Liver (tissue), 9 donors: ENCODE data around the gene FMN1. TPM values are rescaled to one million over a fixed set of nuclear protein-coding genes. Genes with fewer than 3 reads are reported as not detected.

Source experiments
- DNase-seq: peaks from one replicate; pipeline ENCODE4 v3.0.0-alpha.2; 2017; ENCODE audit warnings: low spot score
- H3K27ac ChIP-seq, 2 donors: one replicate each; pipeline ENCODE4 v1.7.0; 2013; ENCODE audit warnings: inconsistent platforms in 2 of 2, low read length in 2 of 2, control low read depth in 1 of 2, low read depth in 1 of 2, mild to moderate bottlenecking in 1 of 2
- H3K27me3 ChIP-seq, 4 donors: one replicate each; pipeline versions ENCODE4 v1.6.1 to v1.7.0; 2013; ENCODE audit warnings: low read length in 3 of 4, inconsistent platforms in 1 of 4, mild to moderate bottlenecking in 1 of 4, moderate library complexity in 1 of 4; ENCODE audit not compliant: control insufficient read depth in 4 of 4, insufficient read depth in 4 of 4
- H3K36me3 ChIP-seq, 4 donors: one replicate each; pipeline versions ENCODE4 v1.6.1 to v1.7.0; 2013; ENCODE audit warnings: low read length in 3 of 4, mild to moderate bottlenecking in 3 of 4, low read depth in 1 of 4, moderate library complexity in 1 of 4; ENCODE audit not compliant: control insufficient read depth in 4 of 4, insufficient read depth in 3 of 4
- H3K4me1 ChIP-seq, 4 donors: one replicate each; pipeline versions ENCODE4 v1.6.1 to v1.7.0; 2013; ENCODE audit warnings: low read length in 3 of 4, mild to moderate bottlenecking in 3 of 4, moderate library complexity in 1 of 4; ENCODE audit not compliant: control insufficient read depth in 4 of 4, insufficient read depth in 4 of 4
- H3K4me3 ChIP-seq, 3 donors: one replicate each; pipeline versions ENCODE4 v1.6.1 to v1.7.0; 2013; ENCODE audit warnings: low read length in 3 of 3, control low read depth in 1 of 3, low read depth in 1 of 3, mild to moderate bottlenecking in 1 of 3
- H3K9ac ChIP-seq, 2 donors: one replicate each; pipeline ENCODE4 v1.7.0; 2013; ENCODE audit warnings: low read length in 2 of 2, mild to moderate bottlenecking in 2 of 2, moderate library complexity in 2 of 2, control low read depth in 1 of 2, low read depth in 1 of 2
- H3K9me3 ChIP-seq, 4 donors: one replicate each; pipeline versions ENCODE4 v1.6.1 to v1.7.0; 2013; ENCODE audit warnings: low read length in 3 of 4; ENCODE audit not compliant: control insufficient read depth in 4 of 4
- EGR1 ChIP-seq, 2 donors: IDR thresholded peaks; 2 replicates each; pipeline ENCODE4 v1.6.1; 2016 to 2018; ENCODE audit warnings: antibody characterized with exemption in 2 of 2, low read depth in 2 of 2
- FOXA1 ChIP-seq: IDR thresholded peaks from 2 replicates; pipeline ENCODE4 v1.6.1; 2016; ENCODE audit warnings: antibody characterized with exemption
- GABPA ChIP-seq, 2 donors: IDR thresholded peaks in 1 of 2; conservative IDR thresholded peaks in 1 of 2; 2 replicates each; pipeline ENCODE4 v1.6.1; 2016; ENCODE audit warnings: antibody characterized with exemption in 2 of 2, mild to moderate bottlenecking in 1 of 2, moderate library complexity in 1 of 2
- HNF4A ChIP-seq, 2 donors: conservative IDR thresholded peaks; 2 replicates each; pipeline ENCODE4 v1.6.1; 2016; ENCODE audit warnings: antibody characterized with exemption in 2 of 2, mild to moderate bottlenecking in 2 of 2
- HNF4G ChIP-seq: IDR thresholded peaks from 2 replicates; pipeline ENCODE4 v1.6.1; 2016; ENCODE audit warnings: antibody characterized with exemption
- JUND ChIP-seq, 2 donors: IDR thresholded peaks; 2 replicates each; pipeline ENCODE4 v1.6.1; 2016; ENCODE audit warnings: antibody characterized with exemption in 2 of 2
- NR2F2 ChIP-seq: IDR thresholded peaks from 2 replicates; pipeline ENCODE4 v1.6.1; 2016; ENCODE audit warnings: antibody characterized with exemption
- RAD21 ChIP-seq, 2 donors: IDR thresholded peaks; 2 replicates each; pipeline ENCODE4 v1.6.1; 2016; ENCODE audit warnings: antibody characterized with exemption in 2 of 2, mild to moderate bottlenecking in 2 of 2
- RXRA ChIP-seq, 2 donors: IDR thresholded peaks; 2 replicates each; pipeline ENCODE4 v1.6.1; 2017 to 2018; ENCODE audit warnings: antibody characterized with exemption in 2 of 2, mild to moderate bottlenecking in 1 of 2
- SP1 ChIP-seq: IDR thresholded peaks from 2 replicates; pipeline ENCODE4 v1.6.1; 2018; ENCODE audit warnings: antibody characterized with exemption, mild to moderate bottlenecking
- TAF1 ChIP-seq: conservative IDR thresholded peaks from 2 replicates; pipeline ENCODE4 v1.6.1; 2016; ENCODE audit warnings: antibody characterized with exemption, mild to moderate bottlenecking
- YY1 ChIP-seq: IDR thresholded peaks from 2 replicates; pipeline ENCODE4 v1.6.1; 2016; ENCODE audit warnings: antibody characterized with exemption, mild to moderate bottlenecking
- WGBS: extraction: QIAGEN DNeasy Blood & Tissue Kit; methylation state at CpG from one replicate; pipeline ENCODE4 v1.1.7; 2013; 5-methylcytosine and 5-hydroxymethylcytosine counted together
- polyA plus RNA-seq, 2 donors: library from polyadenylated mRNA; stranded (reverse) in 1 of 2; unstranded in 1 of 2; fragments of 200-250 nt in 1 of 2; fragments of >200 nt in 1 of 2; fragmentation: Nextera tagmentation in 1 of 2; extraction: Ambion mirVana in 1 of 2; gene quantifications; one replicate each; pipeline versions ENCODE4 v1.2.1 to v1.2.3, GENCODE V29; 2013 to 2015
- total RNA-seq, 2 donors: library from RNA; depleted of rRNA; stranded (reverse); fragments of >200 nt; gene quantifications; one replicate each; pipeline ENCODE4 v1.2.3, GENCODE V29; 2014
- TF ChIP-seq, protein P1 (sequence below): IDR thresholded peaks from 2 replicates; pipeline ENCODE4 v1.6.1; 2016; ENCODE audit warnings: antibody characterized with exemption
- TF ChIP-seq, protein P2 (sequence below): fragments of 150-350 bp; IDR thresholded peaks from 2 replicates; pipeline ENCODE4 v1.5.1; 2017; ENCODE audit warnings: improper control_type of control experiment, low read depth, low read length; ENCODE audit not compliant: missing input control
- TF ChIP-seq, protein P3 (sequence below): IDR thresholded peaks from 2 replicates; pipeline ENCODE4 v1.6.1; 2016; ENCODE audit warnings: antibody characterized with exemption
- TF ChIP-seq, protein P4 (sequence below): IDR thresholded peaks from 2 replicates; pipeline ENCODE4 v1.6.1; 2016; ENCODE audit warnings: antibody characterized with exemption
- donor health status: healthy.
- donor health status: healthy.
- donor health status: healthy.
- donor health status: healthy.
- donor health status: healthy.

Gene FMN1
- total and polyA plus RNA-seq, 4 donors: 0.21 to 5.4 (median 0.53) TPM

DNA sequence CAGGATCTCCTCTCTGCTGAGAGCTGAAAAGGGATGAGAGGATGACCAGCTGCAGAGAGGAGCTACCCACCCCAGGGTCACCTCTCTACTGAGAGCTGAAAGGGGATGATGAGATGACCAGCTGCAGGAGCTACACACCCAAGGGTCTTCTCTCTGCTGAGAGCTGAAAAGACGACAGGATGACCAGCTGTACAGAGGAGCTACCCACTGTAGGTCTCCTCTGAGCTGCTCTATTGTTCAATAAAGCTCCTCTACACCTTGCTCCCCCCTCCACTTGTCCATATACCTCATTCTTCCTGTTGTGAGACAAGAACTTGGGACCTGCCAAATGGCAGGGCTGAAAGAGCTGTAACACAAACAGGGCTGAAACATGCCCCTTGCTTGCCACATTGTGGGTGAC lies 149.9 kb downstream of the FMN1 start:
- WGBS: 41% methylated on average over 1 of the region's 1 CpG
- DNase-seq: no peak
- no peak overlapping the region for H3K4me3 ChIP-seq

DNA sequence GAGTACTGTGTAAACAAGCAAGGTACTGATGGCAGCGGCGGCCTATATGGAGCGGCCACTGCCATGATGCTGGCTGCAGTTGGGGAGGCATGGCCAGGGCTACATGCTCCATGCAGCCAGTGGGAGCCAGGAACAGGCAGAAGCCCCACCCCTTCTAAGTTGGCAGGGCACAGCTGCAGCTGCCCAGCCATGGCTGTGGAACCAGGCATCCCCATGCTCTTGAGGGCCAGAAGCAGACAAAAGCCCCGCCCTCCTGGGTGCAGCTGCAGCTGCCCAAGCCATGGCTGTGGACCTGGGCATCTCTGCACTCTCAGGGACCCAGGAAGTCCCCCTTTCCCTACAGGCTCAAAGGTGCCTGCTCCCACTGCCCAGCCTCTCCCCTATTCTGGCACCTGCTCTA lies 150.9 kb downstream of the FMN1 start:
- Histone ChIP-seq H3K27ac (no peak overlapping the region), H3K27me3 (no peaks in the 10 kb centered on the region), H3K4me1 (no peaks in the 10 kb centered on the region), H3K4me3 (no peak overlapping the region), H3K9me3 (peaks cover 0 to 5% (median 3%) of the 10 kb centered on the region in 4 donors), H3K9ac (no peak overlapping the region), H3K36me3 (no peaks in the 10 kb centered on the region)
- TF ChIP-seq TAF1 (no peak), FOXA1 (no peak), SP1 (no peak), RAD21 (IDR thresholded peaks at IDR 0.05) (no peak), GABPA (IDR thresholded peaks at IDR 0.05 in 1 of 2, conservative IDR thresholded peaks at IDR 0.05 in 1 of 2) (no peak), NR2F2 (no peak), YY1 (no peak), JUND (IDR thresholded peaks at IDR 0.05) (no peak)
- TF ChIP-seq, protein P1, sequence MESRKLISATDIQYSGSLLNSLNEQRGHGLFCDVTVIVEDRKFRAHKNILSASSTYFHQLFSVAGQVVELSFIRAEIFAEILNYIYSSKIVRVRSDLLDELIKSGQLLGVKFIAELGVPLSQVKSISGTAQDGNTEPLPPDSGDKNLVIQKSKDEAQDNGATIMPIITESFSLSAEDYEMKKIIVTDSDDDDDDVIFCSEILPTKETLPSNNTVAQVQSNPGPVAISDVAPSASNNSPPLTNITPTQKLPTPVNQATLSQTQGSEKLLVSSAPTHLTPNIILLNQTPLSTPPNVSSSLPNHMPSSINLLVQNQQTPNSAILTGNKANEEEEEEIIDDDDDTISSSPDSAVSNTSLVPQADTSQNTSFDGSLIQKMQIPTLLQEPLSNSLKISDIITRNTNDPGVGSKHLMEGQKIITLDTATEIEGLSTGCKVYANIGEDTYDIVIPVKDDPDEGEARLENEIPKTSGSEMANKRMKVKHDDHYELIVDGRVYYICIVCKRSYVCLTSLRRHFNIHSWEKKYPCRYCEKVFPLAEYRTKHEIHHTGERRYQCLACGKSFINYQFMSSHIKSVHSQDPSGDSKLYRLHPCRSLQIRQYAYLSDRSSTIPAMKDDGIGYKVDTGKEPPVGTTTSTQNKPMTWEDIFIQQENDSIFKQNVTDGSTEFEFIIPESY: no peak
- TF ChIP-seq, protein P2, sequence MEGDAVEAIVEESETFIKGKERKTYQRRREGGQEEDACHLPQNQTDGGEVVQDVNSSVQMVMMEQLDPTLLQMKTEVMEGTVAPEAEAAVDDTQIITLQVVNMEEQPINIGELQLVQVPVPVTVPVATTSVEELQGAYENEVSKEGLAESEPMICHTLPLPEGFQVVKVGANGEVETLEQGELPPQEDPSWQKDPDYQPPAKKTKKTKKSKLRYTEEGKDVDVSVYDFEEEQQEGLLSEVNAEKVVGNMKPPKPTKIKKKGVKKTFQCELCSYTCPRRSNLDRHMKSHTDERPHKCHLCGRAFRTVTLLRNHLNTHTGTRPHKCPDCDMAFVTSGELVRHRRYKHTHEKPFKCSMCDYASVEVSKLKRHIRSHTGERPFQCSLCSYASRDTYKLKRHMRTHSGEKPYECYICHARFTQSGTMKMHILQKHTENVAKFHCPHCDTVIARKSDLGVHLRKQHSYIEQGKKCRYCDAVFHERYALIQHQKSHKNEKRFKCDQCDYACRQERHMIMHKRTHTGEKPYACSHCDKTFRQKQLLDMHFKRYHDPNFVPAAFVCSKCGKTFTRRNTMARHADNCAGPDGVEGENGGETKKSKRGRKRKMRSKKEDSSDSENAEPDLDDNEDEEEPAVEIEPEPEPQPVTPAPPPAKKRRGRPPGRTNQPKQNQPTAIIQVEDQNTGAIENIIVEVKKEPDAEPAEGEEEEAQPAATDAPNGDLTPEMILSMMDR: no peak
- TF ChIP-seq, protein P3, sequence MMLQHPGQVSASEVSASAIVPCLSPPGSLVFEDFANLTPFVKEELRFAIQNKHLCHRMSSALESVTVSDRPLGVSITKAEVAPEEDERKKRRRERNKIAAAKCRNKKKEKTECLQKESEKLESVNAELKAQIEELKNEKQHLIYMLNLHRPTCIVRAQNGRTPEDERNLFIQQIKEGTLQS: no peak
- DNase-seq: no peak
- 79% methylated on average over 4 of the region's 4 CpGs for WGBS

More for the DNA sequence above, 149.9 kb downstream of the FMN1 start:
- no peaks in the 10 kb centered on the region for H3K4me1 ChIP-seq
- no peaks in the 10 kb centered on the region for H3K27me3 ChIP-seq
- H3K9ac ChIP-seq: no peak overlapping the region
- H3K9me3 ChIP-seq: peaks cover 0 to 5% (median 3%) of the 10 kb centered on the region in 4 donors
- no peaks in the 10 kb centered on the region for H3K36me3 ChIP-seq
- TF ChIP-seq RXRA (IDR thresholded peaks at IDR 0.05) (no peak), EGR1 (IDR thresholded peaks at IDR 0.05; ENCODE audit: low read depth in 2 of 2) (no peak), YY1 (no peak), RAD21 (IDR thresholded peaks at IDR 0.05) (no peak), HNF4G (no peak), HNF4A (conservative IDR thresholded peaks at IDR 0.05) (no peak), JUND (IDR thresholded peaks at IDR 0.05) (no peak), NR2F2 (no peak)
- TF ChIP-seq, protein P1: no peak
- TF ChIP-seq, protein P4, sequence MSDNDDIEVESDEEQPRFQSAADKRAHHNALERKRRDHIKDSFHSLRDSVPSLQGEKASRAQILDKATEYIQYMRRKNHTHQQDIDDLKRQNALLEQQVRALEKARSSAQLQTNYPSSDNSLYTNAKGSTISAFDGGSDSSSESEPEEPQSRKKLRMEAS: no peak
- TF ChIP-seq, protein P3: no peak
- H3K27ac ChIP-seq: no peak overlapping the region
